GM12873 (cell line): ENCODE data around the gene RAD51B.

Experiments
- TF ChIP-seq, protein P1 (sequence below): IDR thresholded peaks from 2 replicates; pipeline ENCODE4 v1.5.1; 2012; ENCODE audit warnings: low read depth, mild to moderate bottlenecking, moderate library complexity, low read length, control low read depth; ENCODE audit not compliant: insufficient read depth; ENCODE audit errors: missing control alignments

Gene RAD51B

DNA sequence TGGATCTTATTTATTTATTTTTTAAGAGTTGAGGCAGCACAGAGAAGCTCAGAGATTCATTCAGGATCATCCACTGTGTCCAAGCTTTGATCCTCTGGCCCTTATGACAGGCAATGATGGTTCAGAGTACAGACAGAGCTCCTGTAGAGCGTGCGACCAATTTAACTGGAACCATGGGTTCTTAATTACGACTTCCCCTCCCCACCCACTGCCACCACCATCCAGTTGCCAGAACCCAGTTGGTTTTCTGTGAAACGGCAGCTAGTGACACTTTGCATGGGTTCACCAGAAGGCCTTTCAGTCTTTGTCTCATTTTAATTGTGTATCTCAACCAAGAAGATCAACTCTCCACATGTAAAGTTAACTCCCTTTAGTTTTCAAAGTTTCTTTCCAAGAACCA, 495.1 kb downstream of the RAD51B start:
- TF ChIP-seq, protein P1, sequence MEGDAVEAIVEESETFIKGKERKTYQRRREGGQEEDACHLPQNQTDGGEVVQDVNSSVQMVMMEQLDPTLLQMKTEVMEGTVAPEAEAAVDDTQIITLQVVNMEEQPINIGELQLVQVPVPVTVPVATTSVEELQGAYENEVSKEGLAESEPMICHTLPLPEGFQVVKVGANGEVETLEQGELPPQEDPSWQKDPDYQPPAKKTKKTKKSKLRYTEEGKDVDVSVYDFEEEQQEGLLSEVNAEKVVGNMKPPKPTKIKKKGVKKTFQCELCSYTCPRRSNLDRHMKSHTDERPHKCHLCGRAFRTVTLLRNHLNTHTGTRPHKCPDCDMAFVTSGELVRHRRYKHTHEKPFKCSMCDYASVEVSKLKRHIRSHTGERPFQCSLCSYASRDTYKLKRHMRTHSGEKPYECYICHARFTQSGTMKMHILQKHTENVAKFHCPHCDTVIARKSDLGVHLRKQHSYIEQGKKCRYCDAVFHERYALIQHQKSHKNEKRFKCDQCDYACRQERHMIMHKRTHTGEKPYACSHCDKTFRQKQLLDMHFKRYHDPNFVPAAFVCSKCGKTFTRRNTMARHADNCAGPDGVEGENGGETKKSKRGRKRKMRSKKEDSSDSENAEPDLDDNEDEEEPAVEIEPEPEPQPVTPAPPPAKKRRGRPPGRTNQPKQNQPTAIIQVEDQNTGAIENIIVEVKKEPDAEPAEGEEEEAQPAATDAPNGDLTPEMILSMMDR = no peak

DNA sequence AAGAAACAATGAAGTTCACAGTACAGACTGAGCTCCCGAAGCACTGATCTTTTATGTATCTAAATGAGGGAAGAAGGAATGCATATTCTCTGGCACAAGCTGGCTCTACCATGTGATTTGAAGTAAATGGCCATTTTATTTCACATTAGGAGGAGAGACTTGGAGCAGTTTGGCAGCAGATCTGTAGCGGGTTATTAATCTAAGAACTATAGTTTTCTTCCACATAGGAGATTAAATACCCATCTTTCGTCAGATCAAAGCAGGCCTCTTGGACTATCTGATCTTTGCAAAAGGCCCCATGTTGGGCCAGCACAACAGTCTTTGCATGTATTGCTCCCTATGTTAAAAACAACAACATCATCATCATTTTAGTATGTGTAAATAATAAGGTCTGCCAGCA, 495.5 kb downstream of the RAD51B start:
- TF ChIP-seq, protein P1 = no peak

DNA sequence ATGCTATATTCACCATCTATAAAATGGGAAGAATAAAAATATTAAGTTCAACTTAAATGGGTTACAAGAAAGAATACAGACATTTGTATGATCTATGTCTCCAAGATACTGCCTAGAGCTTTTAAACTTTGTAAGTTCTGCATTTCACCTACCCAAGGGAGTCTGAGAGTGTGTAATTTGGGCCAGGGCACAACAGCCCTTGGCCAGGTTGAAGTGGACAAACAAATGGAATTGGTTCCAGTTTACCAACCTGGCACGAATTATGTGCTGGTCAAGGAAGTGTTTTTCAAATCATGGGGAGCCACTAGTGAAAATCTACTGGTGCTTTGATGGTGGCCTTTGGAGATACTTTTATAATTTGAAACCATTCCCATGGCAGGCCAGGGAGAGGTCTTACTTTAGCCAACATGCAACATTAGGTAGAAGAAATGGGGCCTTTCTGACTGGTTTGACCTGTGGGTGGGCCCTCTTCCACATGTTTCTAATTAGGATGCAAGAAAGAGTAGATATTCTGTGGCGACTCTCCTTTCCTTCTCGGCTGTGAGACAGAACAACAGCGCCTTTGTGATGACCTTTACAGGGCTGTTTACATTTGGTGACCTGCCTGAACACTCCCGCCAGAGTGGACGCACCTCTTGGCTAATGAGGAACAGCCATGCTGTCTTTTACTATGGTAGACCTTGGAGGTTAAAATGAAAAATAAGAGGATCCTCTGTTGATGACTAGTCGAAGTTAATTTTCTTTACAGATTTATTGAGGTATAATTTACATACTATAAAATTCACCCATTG, 496.7 kb downstream of the RAD51B start:
- TF ChIP-seq, protein P1 = no peak

DNA sequence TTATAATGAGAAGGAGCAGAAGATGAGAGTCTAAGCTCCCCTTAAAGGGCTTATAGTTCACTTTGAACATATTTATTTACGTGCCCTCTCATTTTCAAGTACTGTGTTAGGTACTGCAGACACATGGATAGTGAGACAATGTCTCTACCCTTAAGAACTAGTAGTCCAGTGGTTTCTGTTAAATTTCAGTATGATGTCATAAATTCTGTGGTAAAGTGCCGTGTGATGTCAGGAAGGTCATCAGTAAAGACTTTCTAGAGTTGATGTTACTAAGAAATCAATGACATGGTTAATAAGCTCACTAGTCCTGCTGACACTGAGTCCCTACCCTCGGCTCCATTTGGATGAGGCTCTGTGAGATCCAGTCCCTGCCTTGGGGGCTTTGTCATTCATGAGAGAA, 497.7 kb downstream of the RAD51B start:
- TF ChIP-seq, protein P1 = no peak

DNA sequence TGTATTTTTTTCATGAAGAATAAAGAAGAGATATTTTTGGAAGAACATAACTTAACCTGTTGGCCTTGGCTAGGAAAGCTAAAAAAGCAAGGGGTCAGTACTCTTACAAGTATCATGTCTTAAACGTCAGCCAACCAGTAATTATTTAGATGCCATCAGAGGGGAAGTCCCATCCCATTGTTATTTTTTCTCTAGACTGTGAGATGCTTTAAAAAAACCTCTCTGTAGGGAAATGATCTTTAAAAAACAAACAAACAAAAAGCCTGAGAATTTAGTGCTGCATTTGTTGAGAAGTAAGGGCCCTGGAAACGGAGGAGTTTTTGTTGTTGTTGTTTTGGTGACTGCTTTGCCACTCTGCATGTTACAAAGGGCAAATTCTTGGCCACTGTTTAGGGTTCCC, 499.2 kb downstream of the RAD51B start:
- TF ChIP-seq, protein P1 = no peak

DNA sequence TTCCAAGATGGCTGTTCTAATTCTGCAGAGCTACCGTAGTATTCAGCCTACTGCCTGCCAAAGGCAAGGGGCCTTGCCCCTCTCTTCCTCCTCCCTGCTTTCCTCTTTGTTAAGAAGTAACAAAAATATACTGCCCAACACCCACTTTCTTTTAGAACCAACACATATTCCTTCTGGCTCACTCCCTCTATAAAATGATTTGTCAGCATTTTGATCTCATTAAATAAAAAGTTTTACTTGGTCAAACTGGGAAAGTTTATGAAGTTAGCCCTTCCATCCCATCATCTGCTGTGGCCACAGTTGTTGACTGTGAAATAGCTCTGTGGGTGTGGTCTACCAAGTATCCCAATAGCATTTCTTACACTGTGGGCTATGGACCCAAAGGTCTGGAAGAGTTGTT, 500.9 kb downstream of the RAD51B start:
- TF ChIP-seq, protein P1 = no peak

DNA sequence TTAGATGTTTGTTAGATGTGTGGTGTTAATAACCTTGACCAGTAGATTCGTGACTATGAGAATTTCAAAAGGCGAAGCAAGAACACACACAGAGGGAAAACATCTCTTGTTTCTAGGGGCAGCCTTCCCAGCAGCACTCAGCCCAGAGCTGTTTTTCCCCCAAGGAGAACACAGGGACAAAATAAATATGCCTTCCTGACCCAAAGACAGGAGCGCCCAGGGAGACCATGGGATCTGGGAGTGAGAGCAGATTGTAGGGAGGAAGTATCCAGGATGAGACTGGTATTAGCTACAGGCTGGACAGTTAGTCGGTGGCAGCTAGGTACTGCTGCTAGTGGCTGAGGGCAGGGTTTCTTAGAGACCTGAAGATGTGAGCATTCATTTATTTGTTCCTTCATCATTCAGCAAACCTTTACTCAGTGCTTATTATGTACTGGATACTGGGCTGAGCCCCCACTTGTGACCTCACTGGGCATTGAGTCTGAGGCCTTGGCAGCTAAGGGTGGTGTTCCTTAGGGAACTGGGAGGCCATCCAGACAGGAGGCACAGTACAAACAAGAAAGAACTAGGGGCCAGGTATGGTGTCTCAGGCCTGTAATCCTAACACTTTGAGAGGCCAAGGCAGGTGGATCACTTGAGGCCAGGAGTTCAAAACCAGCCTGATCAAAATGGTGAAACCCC, 503.5 kb downstream of the RAD51B start:
- TF ChIP-seq, protein P1 = no peak
